Measurements from ENCODE around the gene C4orf50. TPM values are rescaled to one million over a fixed set of nuclear protein-coding genes. Genes with fewer than 3 reads are reported as not detected.

Gene C4orf50
- total and polyA plus RNA-seq, 2 of the 8 experiments (the other 6 are each of a cell fraction or from before 2014, with no cell fraction given): 0.08 to 0.22 TPM

DNA sequence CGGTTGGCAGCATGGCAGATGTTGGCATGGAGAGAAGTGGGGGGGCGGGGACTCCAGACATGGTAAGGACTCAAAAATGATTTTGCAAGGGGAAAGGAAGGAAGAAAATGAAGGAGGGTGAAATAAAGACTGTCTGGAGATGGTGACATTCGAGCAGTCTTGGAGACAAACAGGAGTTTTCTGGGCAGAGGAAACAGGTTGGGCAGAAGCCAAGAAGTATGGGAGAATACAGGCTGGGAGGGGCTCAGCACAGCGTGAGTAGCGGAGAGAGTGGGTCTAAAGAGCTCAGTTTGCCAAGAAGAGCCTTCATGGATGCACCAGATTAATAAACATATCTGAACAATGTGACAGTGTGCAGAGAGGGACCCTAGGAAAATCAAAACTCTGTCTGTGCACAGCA lies 112.0 kb downstream of the C4orf50 start (continued):
- TF ChIP-seq GTF2F1 (IDR thresholded peaks at IDR 0.05; ENCODE audit: borderline replicate concordance, low read depth, low read length): no peak
- TF ChIP-seq POLR2A (IDR thresholded peaks at IDR 0.05; ENCODE audit: control extremely low read depth in 1 of 2, low read depth in 2 of 2, low read length in 2 of 2): no peak
- no peak for TF ChIP-seq POLR2AphosphoS5 (IDR thresholded peaks at IDR 0.05; ENCODE audit: low read depth, low read length)
- TF ChIP-seq, protein P1, sequence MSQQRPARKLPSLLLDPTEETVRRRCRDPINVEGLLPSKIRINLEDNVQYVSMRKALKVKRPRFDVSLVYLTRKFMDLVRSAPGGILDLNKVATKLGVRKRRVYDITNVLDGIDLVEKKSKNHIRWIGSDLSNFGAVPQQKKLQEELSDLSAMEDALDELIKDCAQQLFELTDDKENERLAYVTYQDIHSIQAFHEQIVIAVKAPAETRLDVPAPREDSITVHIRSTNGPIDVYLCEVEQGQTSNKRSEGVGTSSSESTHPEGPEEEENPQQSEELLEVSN (IDR thresholded peaks at IDR 0.05): no peak

All from H1 (cell line).